HL-60/S4 treated with retinoic acid at 250 ng/mL for 4 days and 3 days (cell line): ENCODE results near the gene VCX3B.
"Not testable (repeated sequence)": the region's sequence is repeated elsewhere in the genome, so short reads cannot be mapped to it uniquely, and the experiment has no call there.

ENCODE experiments used
- in situ Hi-C: fragments of 300-500 bp; cut with MboI; formaldehyde crosslinking; loops from 2 replicates; pipeline ENCODE4 v1.7.0; 2022; ENCODE audit warnings: low sequenced_read_pairs

Gene VCX3B

GRCh38 chrX:8464530-8464929 lies at the start of gene VCX3B:
VCX3B (plus strand) TSS chrX:8464830; CDS start chrX:8465451, 621 bp downstream.
- in situ Hi-C loops: not testable (repeated sequence)

- in situ Hi-C loops: no loop called here
Observed at GRCh38 chrX:8418301-8418700, 46.3 kb upstream of the VCX3B start.

DNA sequence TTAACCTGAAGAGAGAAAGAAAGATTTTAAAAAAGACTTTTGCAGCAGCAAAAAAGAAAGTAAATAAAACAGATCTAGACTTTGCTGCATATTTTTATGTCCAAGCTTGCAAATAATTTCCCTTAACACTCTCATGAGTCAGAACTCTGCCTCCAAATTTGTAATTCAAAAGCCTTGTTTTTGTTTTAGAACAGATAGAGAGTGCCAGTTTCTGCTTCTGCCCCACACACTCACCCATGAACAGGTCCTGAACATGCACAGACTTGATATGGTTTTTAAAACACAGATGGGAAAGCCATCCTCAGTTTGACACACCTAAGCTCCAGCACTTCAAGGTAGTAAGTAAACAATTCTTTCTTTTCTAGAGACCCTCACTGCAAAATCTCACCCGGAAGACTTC lies 39.7 kb upstream of the VCX3B start:
- in situ Hi-C loops: no loop called here

DNA sequence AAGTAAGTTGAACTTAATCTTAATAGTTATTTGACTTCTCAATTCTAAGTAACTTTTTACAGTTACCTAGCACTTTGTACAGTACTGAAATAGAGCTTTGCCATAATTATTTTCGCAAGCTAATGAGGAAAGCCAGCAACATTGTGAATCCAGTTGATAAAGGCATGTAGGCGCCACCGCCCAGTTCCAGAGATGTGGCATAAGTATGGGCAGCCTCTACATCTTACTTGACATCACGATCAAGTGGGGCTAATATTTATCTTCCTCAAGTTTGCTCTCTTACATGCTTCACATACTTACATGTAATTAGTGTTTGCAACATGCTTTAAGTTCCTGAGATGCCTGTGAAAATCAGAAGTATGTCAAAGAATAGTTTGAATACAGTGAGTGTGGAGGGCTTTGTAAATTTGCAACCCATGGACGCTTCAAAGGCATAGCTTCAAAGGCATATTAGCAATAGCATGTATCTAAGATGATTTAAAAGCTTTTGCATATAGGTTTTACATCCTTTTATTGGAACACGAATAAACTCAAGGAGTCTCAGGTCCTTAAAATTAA lies 34.9 kb upstream of the VCX3B start:
- in situ Hi-C loops: no loop called here

DNA sequence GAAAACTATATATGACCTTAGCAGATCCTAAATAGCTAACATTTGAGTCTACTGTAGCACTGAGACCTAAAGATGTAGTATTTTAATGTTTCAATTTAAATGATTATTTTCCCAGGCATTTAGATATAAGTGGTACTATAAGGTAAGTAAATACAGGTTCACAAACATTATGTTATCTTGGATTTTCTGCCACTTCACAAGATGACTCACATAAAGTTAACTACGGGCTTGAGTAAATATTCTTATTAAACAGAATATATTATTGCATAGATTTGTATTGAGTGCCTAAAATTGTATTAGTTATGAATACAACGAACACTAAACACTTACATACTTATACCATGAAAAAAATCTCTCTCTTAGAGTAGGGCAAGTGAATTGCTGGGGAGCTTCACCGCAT lies 34.2 kb upstream of the VCX3B start:
- in situ Hi-C loops: no loop called here

DNA sequence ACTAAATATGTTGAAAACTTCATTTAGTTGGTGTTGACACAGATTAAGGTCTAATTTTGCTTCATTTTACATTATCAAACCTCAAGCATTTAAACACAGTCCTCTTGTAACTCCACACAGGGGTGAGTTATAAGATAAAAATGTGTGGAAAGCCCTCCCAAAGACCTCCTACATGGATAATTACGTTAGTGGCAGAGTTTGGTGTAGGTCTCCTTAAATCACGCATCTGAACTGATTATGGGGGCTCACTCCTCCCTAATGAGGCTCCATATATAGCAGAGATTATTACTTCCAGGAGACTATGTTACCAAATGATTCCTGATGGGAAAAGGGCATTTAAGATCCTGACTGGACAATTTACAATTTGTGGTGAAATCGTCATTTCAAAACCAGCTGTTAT lies 32.2 kb upstream of the VCX3B start:
- in situ Hi-C loops: no loop called here

- in situ Hi-C loops: no loop called here
Observed at GRCh38 chrX:8433109-8434062, 31.2 kb upstream of the VCX3B start.

DNA sequence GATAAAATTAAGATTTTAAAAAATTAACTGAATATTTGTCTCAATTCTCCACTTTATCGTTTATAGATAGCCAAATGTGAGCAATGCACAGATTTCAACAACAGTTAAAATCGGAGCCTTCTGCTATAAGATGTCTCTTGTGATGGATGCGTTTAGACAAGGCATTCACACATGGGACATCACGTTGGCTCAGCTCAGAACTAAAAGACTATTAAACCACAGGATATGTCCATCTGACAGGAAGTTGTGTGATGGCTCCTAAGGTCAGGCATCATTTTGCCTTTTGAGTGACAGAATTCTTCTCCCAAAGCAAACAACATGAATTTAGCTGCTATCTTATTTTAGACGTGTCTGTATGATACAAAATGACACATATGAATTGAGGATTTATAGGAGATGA lies 17.3 kb upstream of the VCX3B start:
- in situ Hi-C loops: no loop called here

GRCh38 chrX:8452343-8452742 lies 12.3 kb upstream of the VCX3B start:
- in situ Hi-C loops: not testable (repeated sequence)

- in situ Hi-C loops: no loop called here
Observed at GRCh38 chrX:8453611-8454010, 11.0 kb upstream of the VCX3B start.

DNA sequence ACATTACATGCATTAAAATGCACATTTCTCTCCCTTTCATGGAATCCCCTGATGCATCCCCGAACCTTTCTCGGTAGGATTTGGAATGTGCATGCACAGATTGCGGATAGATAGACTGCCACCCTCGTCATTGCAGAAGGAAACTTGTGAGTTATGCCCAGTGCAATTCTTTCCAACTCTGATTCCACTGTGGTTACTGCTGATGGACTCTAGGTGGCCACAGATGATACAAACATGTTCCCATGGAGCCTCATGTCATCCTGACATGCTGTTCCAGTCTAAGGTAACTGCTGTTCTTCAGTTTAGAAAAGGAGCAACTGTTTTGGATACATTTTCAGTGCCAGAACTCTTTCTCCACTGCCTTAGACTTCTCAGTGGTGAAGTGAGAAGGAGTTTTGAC lies 9.1 kb upstream of the VCX3B start:
- in situ Hi-C loops: no loop called here

- in situ Hi-C loops: no loop called here
Observed at GRCh38 chrX:8462488-8462887, 2.1 kb upstream of the VCX3B start.

- in situ Hi-C loops: no loop called here
Observed at GRCh38 chrX:8484360-8484949, 19.8 kb downstream of the VCX3B start.

GRCh38 chrX:8495036-8495435 lies 30.4 kb downstream of the VCX3B start:
- in situ Hi-C loops: not testable (repeated sequence)

DNA sequence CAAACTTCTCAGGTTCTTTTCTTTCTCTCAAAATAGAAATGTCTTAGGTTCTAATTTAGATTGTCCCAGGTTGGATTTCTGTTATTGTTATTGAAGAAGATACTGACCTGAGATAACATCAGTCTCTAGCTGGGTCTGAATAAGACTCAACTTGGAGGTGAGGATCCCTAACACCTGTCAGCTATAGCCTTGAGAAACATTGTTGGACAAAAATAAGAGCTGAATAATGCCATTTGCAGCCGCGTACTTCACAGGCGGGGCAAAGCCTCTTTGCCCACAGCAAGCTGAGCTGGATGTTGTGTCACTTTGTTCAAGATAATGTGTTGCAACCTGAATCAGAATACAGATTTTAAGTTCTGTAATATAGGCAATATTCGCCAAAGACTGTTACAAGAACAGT lies 35.6 kb downstream of the VCX3B start:
- in situ Hi-C loops: no loop called here

- in situ Hi-C loops: not testable (repeated sequence)
Observed at GRCh38 chrX:8502101-8502500, 37.5 kb downstream of the VCX3B start.

- in situ Hi-C loops: no loop called here
Observed at GRCh38 chrX:8504451-8504850, 39.8 kb downstream of the VCX3B start.
